K562 (cell line): ENCODE results near the gene VRK3. TPM values are rescaled to one million over a fixed set of nuclear protein-coding genes. Genes with fewer than 3 reads are reported as not detected.

ENCODE experiments used
- BRCA1 ChIP-seq, 2 experiments: fragments of 450-650 bp in 1 of 2; sonication (generic) in 1 of 2; formaldehyde crosslinking in 1 of 2; IDR thresholded peaks; 2 replicates each; pipeline versions ENCODE4 v1.5.0 to v1.6.1; 2017 to 2020; ENCODE audit warnings: mild to moderate bottlenecking in 1 of 2, missing genetic modification reagents in 1 of 2
- CHD2 ChIP-seq: IDR thresholded peaks from 2 replicates; pipeline ENCODE4 v1.6.1; 2011; ENCODE audit warnings: low read depth, low read length
- CTBP1 ChIP-seq: fragments of 450-650 bp; IDR thresholded peaks from 2 replicates; pipeline ENCODE4 v1.6.1; 2016; ENCODE audit warnings: borderline replicate concordance
- HDAC1 ChIP-seq, 2 experiments: fragments of 450-650 bp; IDR thresholded peaks; 2 replicates each; pipeline ENCODE4 v1.6.1; 2016 to 2017; ENCODE audit warnings: inconsistent platforms in 1 of 2, mild to moderate bottlenecking in 1 of 2, moderate library complexity in 1 of 2
- IRF2 ChIP-seq: sonication (generic); formaldehyde crosslinking; IDR thresholded peaks from 2 replicates; pipeline ENCODE4 v1.8.1; 2022; ENCODE audit warnings: mild to moderate bottlenecking, missing genetic modification reagents
- LARP7 ChIP-seq: fragments of 450-650 bp; IDR thresholded peaks from 2 replicates; pipeline ENCODE4 v1.6.1; 2016
- MBD2 ChIP-seq: sonication (generic); IDR thresholded peaks from 2 replicates; pipeline ENCODE4 v1.6.1; 2016; ENCODE audit warnings: low read depth, borderline replicate concordance
- MGA ChIP-seq: fragments of 450-650 bp; IDR thresholded peaks from 2 replicates; pipeline ENCODE4 v1.6.1; 2016; ENCODE audit warnings: mild to moderate bottlenecking, moderate library complexity
- POLR2A ChIP-seq: fragments of 450-650 bp; conservative IDR thresholded peaks from 2 replicates; pipeline ENCODE4 v1.6.1; 2016
- RNF219 ChIP-seq: fragments of 250-450 bp; sonication (Bioruptor Pico); IDR thresholded peaks from 2 replicates; pipeline ENCODE4 v1.5.0; 2022; ENCODE audit warnings: mild to moderate bottlenecking
- SNRNP70 ChIP-seq: fragments of 200-400 bp; formaldehyde crosslinking; optimal IDR thresholded peaks from 2 replicates; pipeline ENCODE3; 2017; ENCODE audit warnings: low read depth, low read length
- SRF ChIP-seq, 2 experiments: fragments of 250-450, 450-650 bp in 1 of 2; sonication (Bioruptor Pico) in 1 of 2; sonication (generic) in 1 of 2; formaldehyde crosslinking; IDR thresholded peaks; 2 replicates each; pipeline versions ENCODE4 v1.5.0 to v1.5.1; 2020 to 2022; ENCODE audit warnings: mild to moderate bottlenecking in 1 of 2, missing genetic modification reagents in 1 of 2
- WHSC1 ChIP-seq: IDR thresholded peaks from one replicate; pipeline ENCODE4 v1.6.1; 2012; ENCODE audit warnings: low read length, control low read depth, inconsistent platforms
- ZNF75A ChIP-seq: fragments of 450-650 bp; formaldehyde crosslinking; IDR thresholded peaks from 2 replicates; pipeline ENCODE4 v1.4.0; 2020; ENCODE audit warnings: mild to moderate bottlenecking
- ZNF766 ChIP-seq: fragments of 200-800 bp; sonication (Bioruptor generic); conservative IDR thresholded peaks from 2 replicates; pipeline ENCODE4 v1.6.1; 2016; ENCODE audit warnings: missing genetic modification characterization, missing compliant biosample characterization
- polyA plus RNA-seq, 8 experiments: library from polyadenylated mRNA; depleted of rRNA in 4 of 8; stranded (reverse) in 5 of 8; unstranded in 3 of 8; fragments of >200 nt; fragmentation: Nextera tagmentation in 2 of 8; fragmentation: Illumina TruSeq in 1 of 8; extraction: Ambion mirVana in 2 of 8; extraction: Trizol in 1 of 8; gene quantifications; 2 replicates each; pipeline versions ENCODE4 v1.2.1 to v1.2.3, GENCODE V29; 2011 to 2014; ENCODE audit warnings: inconsistent platforms in 1 of 8, missing spikeins in 1 of 8
- total RNA-seq, 7 experiments: library from RNA; depleted of rRNA in 6 of 7; stranded (reverse); fragments of >200 nt in 6 of 7; fragmentation: Illumina TruSeq in 2 of 7; extraction: Trizol in 2 of 7; gene quantifications; 2 replicates each; pipeline versions ENCODE4 v1.2.1 to v1.2.3, GENCODE V29; 2011 to 2021; ENCODE audit warnings: low replicate concordance in 1 of 7

VRK3 gene
- total and polyA plus RNA-seq, 9 of the 15 experiments (the other 6 are each of a cell fraction or from before 2014, with no cell fraction given) = 25.6 to 94.3 (median 42.9) TPM

GRCh38 chr19:49929121-49929610 is 96.0 kb downstream of the VRK3 start, which contains the start of the genes ATF5 and NUP62 (continued):
- peak; percentile 99 for TF ChIP-seq MGA
- no peak for TF ChIP-seq SNRNP70
- 0 out of 2 replicates have a peak, but pooled peaks have one; percentile 66 for TF ChIP-seq MBD2
- TF ChIP-seq CHD2 = peak; percentile 40; the same call in 1 of the 2 replicates
- peak; percentile 97 for TF ChIP-seq POLR2A
- TF ChIP-seq SRF (CRISPR knock-in tag; IDR thresholded peaks at IDR 0.05) = peak in 1 of 2 experiments; percentile 36; a peak in 1 of 4 replicates
- peak; percentile 31; the same call in 1 of the 2 replicates for TF ChIP-seq LARP7
- TF ChIP-seq ZNF75A (CRISPR knock-in tag) = no peak
- TF ChIP-seq BRCA1 (IDR thresholded peaks at IDR 0.05) = no peak
- TF ChIP-seq BRCA1 (CRISPR knock-in tag; IDR thresholded peaks at IDR 0.05) = peak; percentile 59; the same call in 1 of the 2 replicates
- TF ChIP-seq RNF219 (CRISPR knock-in tag) = no peak
- TF ChIP-seq CTBP1 = peak; percentile 5; the same call in 1 of the 2 replicates
- TF ChIP-seq HDAC1 (IDR thresholded peaks at IDR 0.05) = peak in 1 of 2 experiments; percentile 46; a peak in 2 of 4 replicates
- peak; percentile 65; the same call in 1 of the 2 replicates for TF ChIP-seq IRF2 (CRISPR knock-in tag)
- no peak for TF ChIP-seq WHSC1
- peak; percentile 57 for TF ChIP-seq ZNF766
